Pancreas (tissue), 10 donors: ENCODE data around the gene HIRA. TPM values are rescaled to one million over a fixed set of nuclear protein-coding genes. Genes with fewer than 3 reads are reported as not detected.

ENCODE experiments used
- ATAC-seq, 4 donors: fragments of 200-7000 bp; cut with Tn5 transposase; one replicate each; pipeline versions ENCODE4 v1.8.0 to v1.9.1; 2020; ENCODE audit warnings: mild to moderate bottlenecking in 4 of 4, moderate library complexity in 4 of 4
- DNase-seq, 6 donors: peaks; one replicate each; pipeline ENCODE4 v3.0.0-alpha.2; 2020
- FAIRE-seq: peaks from 2 replicates; lab custom pipeline; 2012; peaks lifted over from hg19 to GRCh38; lab: Jason Lieb, UNC
- H3K27ac ChIP-seq, 4 donors: fragments of 200-600 bp; sonication (generic); 1 replicate in 3 of 4; 2 replicates in 1 of 4; pipeline versions ENCODE4 v1.5.0 to v1.8.0; 2020
- H3K27me3 ChIP-seq, 4 donors: fragments of 200-600 bp; one replicate each; pipeline ENCODE4 v1.8.0; 2021
- H3K36me3 ChIP-seq, 3 donors: fragments of 200-600 bp; sonication (generic) in 1 of 3; one replicate each; pipeline versions ENCODE4 v1.5.0 to v1.8.0; 2020 to 2021
- H3K4me1 ChIP-seq, 3 donors: fragments of 200-600 bp; one replicate each; pipeline ENCODE4 v1.8.0; 2021
- H3K4me3 ChIP-seq, 4 donors: fragments of 200-600 bp; sonication (generic) in 2 of 4; one replicate each; pipeline versions ENCODE4 v1.5.0 to v1.8.0; 2020 to 2021
- H3K9me3 ChIP-seq, 4 donors: fragments of 200-600 bp; one replicate each; pipeline ENCODE4 v1.8.0; 2021
- WGBS, 2 donors: extraction: QIAGEN DNeasy Blood & Tissue Kit; methylation state at CpG; one replicate each; pipeline ENCODE4 v1.1.7; 2013; 5-methylcytosine and 5-hydroxymethylcytosine counted together
- intact Hi-C, 3 donors: fragments of 100-400 bp; cut with DNase I; formaldehyde crosslinking; loops; one replicate each; pipeline versions ENCODE4 v1.11.1 to v1.14.2; 2022
- polyA plus RNA-seq, 2 donors: library from polyadenylated mRNA; stranded (reverse); fragments of 200-250 nt; gene quantifications; one replicate each; pipeline ENCODE4 v1.2.3, GENCODE V29; 2013
- total RNA-seq, 6 donors: library from RNA; stranded (reverse); fragmentation: NEBNext Ultra II Directional in 4 of 6; extraction: Animal tissue kit (Norgen Biotek cat#: 25700) in 4 of 6; gene quantifications; one replicate each; pipeline versions ENCODE4 v1.2.1 to v1.2.4, GENCODE V29; 2021 to 2023
- TF ChIP-seq, protein P1 (sequence below), 4 donors: fragments of 200-600 bp; sonication (generic) in 3 of 4; IDR thresholded peaks; one replicate each; pipeline versions ENCODE4 v1.5.0 to v1.8.0; 2021; ENCODE audit warnings: antibody characterized with exemption in 4 of 4
- donor health status: healthy with polysubstance abuse.
- donor health status: DM: no; HTN: no; CAD: no; lungs with moderate emphysema.
- donor health status: DM: no; HTN: no; CAD: no.
- donor health status: control.
- donor health status: control.
- donor health status: Bipolar disorder and iron deficiency.
- donor health status: DM: yes; HTN: yes; CAD: no.
- donor health status: DM: no; HTN: no; CAD: no.
- donor health status: DM: no; HTN: no; CAD: no.
- donor health status: DM: yes; HTN: yes; CAD: no.

HIRA gene
- total and polyA plus RNA-seq, 8 donors: 6.1 to 14.6 (median 9.5) TPM

DNA sequence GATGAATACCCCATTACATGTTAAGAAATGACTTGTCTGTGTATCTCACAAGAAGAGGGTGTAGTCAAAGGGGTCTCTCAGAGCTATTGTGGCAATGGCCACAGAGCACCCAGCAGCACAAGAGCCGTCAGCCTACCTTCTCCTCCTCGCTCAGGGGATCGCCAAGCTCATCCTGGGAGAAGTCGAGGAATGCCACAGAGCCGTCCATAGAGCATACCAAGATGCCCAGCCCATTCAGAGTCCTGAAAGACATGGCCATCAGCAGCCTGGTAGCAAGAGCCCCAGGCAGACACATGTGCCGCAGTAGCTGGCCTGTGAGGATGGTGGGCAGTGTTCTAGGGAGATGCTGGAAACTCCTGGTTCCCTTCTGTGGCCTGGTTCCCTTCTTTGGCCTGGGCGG is 44.0 kb downstream of the HIRA start:
- TF ChIP-seq, protein P1, sequence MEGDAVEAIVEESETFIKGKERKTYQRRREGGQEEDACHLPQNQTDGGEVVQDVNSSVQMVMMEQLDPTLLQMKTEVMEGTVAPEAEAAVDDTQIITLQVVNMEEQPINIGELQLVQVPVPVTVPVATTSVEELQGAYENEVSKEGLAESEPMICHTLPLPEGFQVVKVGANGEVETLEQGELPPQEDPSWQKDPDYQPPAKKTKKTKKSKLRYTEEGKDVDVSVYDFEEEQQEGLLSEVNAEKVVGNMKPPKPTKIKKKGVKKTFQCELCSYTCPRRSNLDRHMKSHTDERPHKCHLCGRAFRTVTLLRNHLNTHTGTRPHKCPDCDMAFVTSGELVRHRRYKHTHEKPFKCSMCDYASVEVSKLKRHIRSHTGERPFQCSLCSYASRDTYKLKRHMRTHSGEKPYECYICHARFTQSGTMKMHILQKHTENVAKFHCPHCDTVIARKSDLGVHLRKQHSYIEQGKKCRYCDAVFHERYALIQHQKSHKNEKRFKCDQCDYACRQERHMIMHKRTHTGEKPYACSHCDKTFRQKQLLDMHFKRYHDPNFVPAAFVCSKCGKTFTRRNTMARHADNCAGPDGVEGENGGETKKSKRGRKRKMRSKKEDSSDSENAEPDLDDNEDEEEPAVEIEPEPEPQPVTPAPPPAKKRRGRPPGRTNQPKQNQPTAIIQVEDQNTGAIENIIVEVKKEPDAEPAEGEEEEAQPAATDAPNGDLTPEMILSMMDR (IDR thresholded peaks at IDR 0.05): no peak
- peaks cover 0 to 45% (median 12%) of the 10 kb centered on the region in 3 donors for H3K36me3 ChIP-seq

DNA sequence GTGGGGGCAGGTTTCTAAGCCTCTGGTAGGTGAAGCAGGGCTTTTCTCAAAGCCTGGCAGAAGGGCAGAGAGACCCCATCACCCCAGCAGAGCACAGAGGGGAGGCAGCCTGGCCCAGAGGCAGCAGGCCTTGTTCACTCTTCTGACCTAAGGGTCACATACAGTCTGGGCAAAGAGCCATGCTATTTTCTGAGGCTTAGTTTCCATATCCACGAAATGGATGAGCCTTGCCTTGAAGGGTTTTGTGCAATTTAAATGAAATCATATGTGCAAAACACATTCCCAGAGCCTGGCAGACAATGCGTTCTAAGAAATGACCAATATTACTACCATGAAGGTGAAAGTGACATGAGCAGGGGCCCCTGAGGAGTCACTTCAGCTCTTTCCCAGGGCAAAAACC is 44.5 kb downstream of the HIRA start:
- TF ChIP-seq, protein P1 (IDR thresholded peaks at IDR 0.05): no peak
- peaks cover 0 to 45% (median 18%) of the 10 kb centered on the region in 3 donors for H3K36me3 ChIP-seq
- intact Hi-C loops: no loop called here
- 82 to 93% methylated on average over 2 of the region's 2 CpGs for WGBS, 2 donors
- H3K27ac ChIP-seq: no peak overlapping the region
- ATAC-seq (no peak), DNase-seq (no peak), FAIRE-seq (no peak)
- no peaks in the 10 kb centered on the region for H3K27me3 ChIP-seq
- no peaks in the 10 kb centered on the region for H3K9me3 ChIP-seq
- H3K4me3 ChIP-seq: no peak overlapping the region
- no peaks in the 10 kb centered on the region for H3K4me1 ChIP-seq

More for the DNA sequence above, 44.0 kb downstream of the HIRA start:
- Histone ChIP-seq H3K9me3 (no peaks in the 10 kb centered on the region), H3K27me3 (no peaks in the 10 kb centered on the region), H3K4me1 (no peaks in the 10 kb centered on the region), H3K27ac (no peak overlapping the region), H3K4me3 (no peak overlapping the region)
- DNase-seq (no peak), ATAC-seq (no peak), FAIRE-seq (no peak)
- WGBS, 2 donors: 96 to 98% methylated on average over 7 of the region's 7 CpGs
- intact Hi-C loops: no loop called here

DNA sequence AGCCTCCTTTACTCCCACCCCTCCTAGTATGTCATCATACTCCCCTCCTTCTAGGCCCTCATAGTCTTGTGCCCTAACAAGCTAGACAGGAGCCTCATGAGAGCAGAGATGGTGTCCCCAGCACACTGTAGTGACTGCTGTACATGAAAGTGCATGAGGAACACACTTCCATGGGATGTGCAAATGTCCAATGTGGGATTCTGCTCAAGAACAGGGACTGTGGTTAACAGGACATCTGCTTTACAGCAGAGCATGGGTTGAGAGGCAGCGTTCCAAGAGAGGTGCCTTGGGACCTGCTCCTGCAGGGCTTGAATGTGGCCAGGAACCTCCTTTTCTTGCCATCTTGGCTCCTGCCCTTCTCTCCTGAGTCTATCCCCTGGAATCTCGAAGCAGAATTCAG is 45.3 kb downstream of the HIRA start:
- H3K36me3 ChIP-seq: peaks cover 3 to 46% (median 18%) of the 10 kb centered on the region in 3 donors
- H3K4me3 ChIP-seq: no peak overlapping the region
- H3K9me3 ChIP-seq: no peaks in the 10 kb centered on the region
- TF ChIP-seq, protein P1 (IDR thresholded peaks at IDR 0.05): no peak
- H3K4me1 ChIP-seq: no peaks in the 10 kb centered on the region
- intact Hi-C loops: no loop called here
- no peak overlapping the region for H3K27ac ChIP-seq
- no peaks in the 10 kb centered on the region for H3K27me3 ChIP-seq
- WGBS, 2 donors: 95 to 96% methylated on average over 2 of the region's 2 CpGs
- no peak for DNase-seq
- ATAC-seq: no peak
- FAIRE-seq: no peak

DNA sequence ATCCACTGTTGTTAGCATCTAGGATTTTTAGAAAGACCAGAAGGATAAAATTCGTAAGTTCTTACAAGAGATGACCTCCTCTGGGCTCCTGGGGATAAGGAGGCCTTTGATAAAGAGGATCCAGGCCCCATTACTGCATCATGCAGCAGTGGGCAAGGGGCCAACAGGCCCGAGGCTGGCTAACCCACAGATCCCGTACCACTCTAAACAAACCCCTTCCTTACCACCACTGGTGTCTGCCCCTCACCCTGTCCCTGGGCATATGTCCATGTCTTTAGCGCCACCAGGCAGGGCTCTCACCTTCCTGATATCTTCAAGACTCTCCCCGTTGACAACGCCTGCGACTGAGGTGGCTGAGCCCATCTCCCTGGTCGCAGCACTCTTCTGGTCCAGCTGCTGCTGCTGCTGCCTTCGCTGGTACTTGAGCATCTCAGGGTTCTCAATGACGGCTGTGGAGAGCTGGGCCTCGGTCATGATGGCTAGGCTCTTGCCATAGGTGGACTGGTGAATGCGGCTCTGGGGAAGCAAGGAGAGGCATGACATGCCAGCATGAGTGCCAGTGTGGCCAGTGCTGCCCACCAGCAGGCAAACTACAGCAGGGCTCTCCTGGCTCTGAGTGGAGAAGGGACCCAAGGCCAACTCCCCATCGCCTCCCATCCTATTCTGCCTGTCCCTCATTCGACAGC is 46.2 kb downstream of the HIRA start:
- TF ChIP-seq, protein P1 (IDR thresholded peaks at IDR 0.05): no peak
- intact Hi-C loops: no loop called here
- DNase-seq (no peak), ATAC-seq (no peak), FAIRE-seq (no peak)
- Histone ChIP-seq H3K4me3 (no peak overlapping the region), H3K4me1 (no peaks in the 10 kb centered on the region), H3K36me3 (peaks cover 3 to 54% (median 18%) of the 10 kb centered on the region in 3 donors), H3K27ac (no peak overlapping the region), H3K27me3 (no peaks in the 10 kb centered on the region), H3K9me3 (no peaks in the 10 kb centered on the region)
- WGBS, 2 donors: 92 to 97% methylated on average over 14 of the region's 14 CpGs

DNA sequence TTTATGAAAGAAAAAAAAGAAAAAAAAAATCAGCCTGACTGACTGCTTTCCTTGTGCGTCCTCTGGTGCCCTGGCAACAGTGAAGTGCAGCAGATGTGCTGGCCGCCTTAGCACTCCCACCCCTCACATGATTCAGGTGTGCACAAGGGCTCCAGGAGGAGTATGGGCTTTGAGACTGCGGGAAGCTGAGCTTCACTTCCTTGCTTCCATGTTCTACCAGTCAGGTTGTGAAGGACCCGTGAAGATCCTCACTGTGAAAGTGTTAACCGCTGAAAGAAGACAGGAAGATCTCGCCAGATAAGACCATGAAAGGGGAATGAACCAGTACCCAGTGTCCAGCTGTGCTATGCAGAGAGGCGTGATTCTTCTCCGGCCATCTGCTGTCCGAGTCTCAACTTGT is 48.2 kb downstream of the HIRA start:
- TF ChIP-seq, protein P1 (IDR thresholded peaks at IDR 0.05): no peak
- DNase-seq: no peak
- H3K4me3 ChIP-seq: no peak overlapping the region
- H3K27me3 ChIP-seq: no peaks in the 10 kb centered on the region
- peak in 3 of 4 donors; percentile 48 to 63 (median 52) for ATAC-seq
- H3K27ac ChIP-seq: no peak overlapping the region
- no peaks in the 10 kb centered on the region for H3K9me3 ChIP-seq
- 78 to 82% methylated on average over 9 of the region's 9 CpGs for WGBS, 2 donors
- intact Hi-C loops: no loop called here
- H3K36me3 ChIP-seq: peaks cover 3 to 55% (median 16%) of the 10 kb centered on the region in 3 donors
- H3K4me1 ChIP-seq: no peaks in the 10 kb centered on the region
- FAIRE-seq: no peak
